CD8-positive, alpha-beta memory T cell (primary cell): Measurements from ENCODE around the gene SCAMP3. TPM values are rescaled to one million over a fixed set of nuclear protein-coding genes. Genes with fewer than 3 reads are reported as not detected.
"Not testable (repeated sequence)": the region's sequence is repeated elsewhere in the genome, so short reads cannot be mapped to it uniquely, and the experiment has no call there.

Experiments
- CTCF ChIA-PET: fragments of 350-600 bp; sonication (Branson Sonifier 250); formaldehyde crosslinking; loops from one replicate; lab custom pipeline; 2021; ENCODE audit warnings: antibody characterized with exemption; lab: Charles Lee
- POLR2A ChIA-PET: fragments of 350-600 bp; sonication (Branson Sonifier 250); formaldehyde crosslinking; loops from one replicate; lab custom pipeline; 2021; ENCODE audit warnings: antibody characterized with exemption; lab: Charles Lee
- DNase-seq, 5 donors: peaks; one replicate each; pipeline versions ENCODE4 v3.0.0 to v3.0.0-alpha.2; 2020 to 2022; ENCODE audit warnings: mixed read lengths in 1 of 5
- H3K27ac ChIP-seq: one replicate; pipeline ENCODE4 v1.7.0; 2013; ENCODE audit warnings: low read depth, mild to moderate bottlenecking, low read length, moderate library complexity
- H3K27me3 ChIP-seq: 2 replicates; pipeline ENCODE4 v1.7.0; 2013; ENCODE audit warnings: low read length, mild to moderate bottlenecking; ENCODE audit not compliant: insufficient read depth, poor library complexity, severe bottlenecking
- H3K36me3 ChIP-seq: 2 replicates; pipeline ENCODE4 v1.7.0; 2013; ENCODE audit warnings: mild to moderate bottlenecking, low read length, moderate library complexity; ENCODE audit not compliant: insufficient read depth
- H3K4me1 ChIP-seq: 2 replicates; pipeline ENCODE4 v1.7.0; 2013; ENCODE audit warnings: mild to moderate bottlenecking, low read length, moderate library complexity; ENCODE audit not compliant: insufficient read depth
- H3K4me3 ChIP-seq: 2 replicates; pipeline ENCODE4 v1.7.0; 2013; ENCODE audit warnings: mild to moderate bottlenecking, low read length
- H3K9me3 ChIP-seq: 2 replicates; pipeline ENCODE4 v1.7.0; 2013; ENCODE audit warnings: mild to moderate bottlenecking, low read length
- H3K27ac Mint-ChIP-seq, 8 donors: one replicate each; pipeline ENCODE4 v1.8.0; 2020 to 2021; ENCODE audit warnings: mixed read lengths in 8 of 8, mild to moderate bottlenecking in 6 of 8, inconsistent platforms in 3 of 8, moderate library complexity in 3 of 8
- H3K27me3 Mint-ChIP-seq, 2 donors: one replicate each; pipeline ENCODE4 v1.8.0; 2020 to 2021; ENCODE audit warnings: mixed read lengths in 2 of 2, mild to moderate bottlenecking in 1 of 2, moderate library complexity in 1 of 2
- H3K36me3 Mint-ChIP-seq, 3 donors: one replicate each; pipeline ENCODE4 v1.8.0; 2020 to 2021; ENCODE audit warnings: mixed read lengths in 3 of 3, inconsistent platforms in 1 of 3, mild to moderate bottlenecking in 1 of 3
- H3K4me1 Mint-ChIP-seq, 3 donors: one replicate each; pipeline ENCODE4 v1.8.0; 2020 to 2021; ENCODE audit warnings: mixed read lengths in 3 of 3, inconsistent platforms in 1 of 3, mild to moderate bottlenecking in 1 of 3
- H3K4me3 Mint-ChIP-seq, 7 donors: one replicate each; pipeline ENCODE4 v1.8.0; 2020 to 2021; ENCODE audit warnings: mixed read lengths in 7 of 7, mild to moderate bottlenecking in 6 of 7, moderate library complexity in 4 of 7, inconsistent platforms in 2 of 7
- H3K9me3 Mint-ChIP-seq, 5 donors: one replicate each; pipeline ENCODE4 v1.8.0; 2020 to 2022; ENCODE audit warnings: mixed read lengths in 5 of 5, mild to moderate bottlenecking in 3 of 5, moderate library complexity in 2 of 5, inconsistent platforms in 1 of 5
- polyA plus RNA-seq: library from polyadenylated mRNA; unstranded; fragments of 300-500 nt; fragmentation: Illumina TruSeq; gene quantifications from one replicate; pipeline ENCODE4 v1.2.3, GENCODE V29; 2021
- total RNA-seq, 2 experiments: library from RNA; stranded (reverse); gene quantifications; one replicate each; pipeline ENCODE4 v1.2.3, GENCODE V29; 2021

The SCAMP3 gene
- total and polyA plus RNA-seq, 3 experiments from 2014 or later, result 152 to 179 (median 158) TPM

DNA sequence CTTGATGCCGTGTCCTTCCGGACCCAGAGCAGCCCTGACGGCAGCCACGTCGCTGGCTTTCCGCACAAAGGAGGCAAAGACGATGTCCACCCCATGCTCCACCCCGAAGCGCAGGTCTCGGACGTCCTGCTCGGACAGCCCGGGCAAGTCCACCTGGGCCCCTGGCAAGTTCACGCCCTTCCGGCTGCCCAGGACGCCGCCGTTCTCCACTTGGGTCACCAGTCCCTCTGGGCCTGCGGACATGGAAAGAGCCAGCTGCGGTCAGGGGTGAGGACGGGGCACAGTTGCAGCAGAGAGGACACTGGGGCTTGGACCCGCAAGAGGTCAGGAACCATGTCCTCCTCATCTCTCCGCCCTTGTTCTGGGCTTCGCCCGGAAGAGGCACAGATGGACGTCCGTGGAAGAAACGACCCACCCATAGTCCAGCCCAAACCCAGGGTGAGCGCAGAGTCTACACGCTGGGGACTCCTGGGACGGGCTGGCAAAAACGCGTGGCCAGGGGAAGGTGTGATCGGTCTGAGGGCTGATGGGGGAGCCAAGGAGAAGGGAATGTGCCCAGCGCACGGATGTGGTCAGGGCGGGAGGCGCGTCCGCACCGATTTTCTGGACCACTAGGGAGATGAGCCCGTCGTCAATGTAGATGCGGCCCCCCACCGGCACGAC, 32.5 kb upstream of the SCAMP3 start:
- no peak for DNase-seq
- Histone ChIP-seq H3K4me3 (no peak overlapping the region), H3K9me3 (no peaks in the 10 kb centered on the region), H3K27ac (no peak overlapping the region), H3K36me3 (no peaks in the 10 kb centered on the region), H3K27me3 (no peaks in the 10 kb centered on the region), H3K4me1 (no peaks in the 10 kb centered on the region)
- Mint-ChIP-seq H3K4me3 (no peak overlapping the region), H3K27me3 (peaks cover 30 to 37% of the 10 kb centered on the region in 2 donors), H3K9me3 (no peaks in the 10 kb centered on the region), H3K4me1 (peaks cover 0 to 5% (median 3%) of the 10 kb centered on the region in 3 donors), H3K27ac (no peak overlapping the region), H3K36me3 (no peaks in the 10 kb centered on the region)
- ChIA-PET CTCF (interaction anchor here (1.6 kb wide), 1 partner anchor 22 kb away, joined by 3 read pairs; no protein-coding TSS in a partner anchor), POLR2A (no interaction called here)

- ChIA-PET POLR2A (no interaction called here), CTCF (no interaction called here)
- DNase-seq, result no peak
- no peaks in the 10 kb centered on the region for H3K27me3 ChIP-seq
- Mint-ChIP-seq H3K9me3 (no peaks in the 10 kb centered on the region), H3K27ac (no peak overlapping the region), H3K36me3 (no peaks in the 10 kb centered on the region), H3K4me1 (peaks cover 0 to 5% (median 3%) of the 10 kb centered on the region in 3 donors), H3K4me3 (no peak overlapping the region), H3K27me3 (peaks cover 30 to 37% of the 10 kb centered on the region in 2 donors)
- no peaks in the 10 kb centered on the region for H3K36me3 ChIP-seq
- H3K9me3 ChIP-seq, result no peaks in the 10 kb centered on the region
- H3K4me3 ChIP-seq, result no peak overlapping the region
- H3K4me1 ChIP-seq, result no peaks in the 10 kb centered on the region
- H3K27ac ChIP-seq, result no peak overlapping the region
Measured at GRCh38 chr1:155293086-155293749, 31.1 kb upstream of the SCAMP3 start.

DNA sequence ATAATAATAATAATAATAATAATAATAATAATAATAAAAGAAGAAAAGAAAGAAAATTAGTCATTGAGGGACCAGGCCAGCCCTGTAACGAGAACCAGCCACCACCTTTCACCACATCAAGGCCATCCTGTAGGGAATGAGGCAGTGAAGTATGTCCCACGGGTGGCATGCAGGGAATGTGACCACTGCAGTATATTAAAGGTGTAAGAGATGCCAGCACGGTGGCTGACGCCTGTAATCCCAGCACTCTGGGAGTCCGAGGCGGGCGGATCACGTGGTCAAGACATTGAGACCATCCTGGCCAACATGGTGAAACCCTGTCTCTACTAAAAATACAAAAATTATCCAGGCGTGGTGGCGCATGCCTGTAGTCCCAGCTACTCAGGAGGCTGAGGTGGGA, 28.8 kb upstream of the SCAMP3 start:
- CTCF ChIA-PET, H3K4me3 ChIP-seq, H3K36me3 Mint-ChIP-seq: not testable (repeated sequence)

DNA sequence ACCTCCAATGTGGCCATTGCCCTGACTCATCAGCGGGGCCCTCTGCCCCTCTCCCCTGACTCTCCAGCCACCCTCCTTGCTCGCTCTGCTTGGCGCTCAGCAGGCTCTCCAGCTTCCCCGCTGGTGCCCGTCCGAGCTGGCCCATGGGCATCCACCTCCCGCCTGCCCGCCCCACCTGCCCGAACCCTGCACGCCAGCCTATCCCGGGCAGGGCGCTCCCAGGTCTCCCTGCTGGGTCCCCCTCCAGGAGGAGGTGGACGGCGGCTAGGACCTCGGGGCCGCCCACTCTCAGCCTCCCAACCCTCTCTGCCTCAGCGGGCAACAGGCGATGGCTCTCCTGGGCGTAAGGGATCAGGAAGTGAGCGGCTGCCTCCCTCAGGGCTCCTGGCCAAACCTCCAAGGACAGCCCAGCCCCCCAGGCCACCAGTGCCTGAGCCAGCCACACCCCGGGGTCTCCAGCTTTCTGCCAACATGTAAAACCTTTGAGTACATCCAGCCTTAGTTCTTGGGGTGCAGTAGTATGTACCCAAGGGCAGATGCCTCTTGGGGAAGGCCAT, 25.9 kb upstream of the SCAMP3 start:
- Histone ChIP-seq H3K27me3 (no peaks in the 10 kb centered on the region), H3K4me1 (no peaks in the 10 kb centered on the region), H3K9me3 (no peaks in the 10 kb centered on the region), H3K27ac (no peak overlapping the region), H3K36me3 (no peaks in the 10 kb centered on the region), H3K4me3 (no peak overlapping the region)
- H3K36me3 Mint-ChIP-seq, result no peaks in the 10 kb centered on the region
- CTCF ChIA-PET, result no interaction called here
- no peaks in the 10 kb centered on the region for H3K9me3 Mint-ChIP-seq
- DNase-seq, result no peak
- H3K27ac Mint-ChIP-seq, result no peak overlapping the region
- no peaks in the 10 kb centered on the region for H3K4me1 Mint-ChIP-seq
- POLR2A ChIA-PET, result no interaction called here
- H3K4me3 Mint-ChIP-seq, result no peak overlapping the region
- H3K27me3 Mint-ChIP-seq, result peaks cover 4 to 9% of the 10 kb centered on the region in 2 donors

More for the DNA sequence above, 28.8 kb upstream of the SCAMP3 start:
- POLR2A ChIA-PET, H3K4me3 Mint-ChIP-seq, H3K4me1 ChIP-seq, H3K9me3 Mint-ChIP-seq, H3K36me3 ChIP-seq, H3K27me3 ChIP-seq, DNase-seq, H3K27ac ChIP-seq, H3K9me3 ChIP-seq, H3K4me1 Mint-ChIP-seq: not testable (repeated sequence)
- Mint-ChIP-seq H3K27ac (peak overlapping the region in 1 of 8 donors; percentile 77), H3K27me3 (peaks cover 21 to 23% of the 10 kb centered on the region in 2 donors)

- Mint-ChIP-seq H3K4me1 (no peaks in the 10 kb centered on the region), H3K9me3 (no peaks in the 10 kb centered on the region), H3K4me3 (no peak overlapping the region), H3K27ac (no peak overlapping the region), H3K27me3 (peaks cover 4 to 7% of the 10 kb centered on the region in 2 donors), H3K36me3 (no peaks in the 10 kb centered on the region)
- Histone ChIP-seq H3K27me3 (no peaks in the 10 kb centered on the region), H3K9me3 (no peaks in the 10 kb centered on the region), H3K27ac (no peak overlapping the region), H3K36me3 (no peaks in the 10 kb centered on the region), H3K4me3 (no peak overlapping the region), H3K4me1 (no peaks in the 10 kb centered on the region)
- no peak for DNase-seq
- ChIA-PET CTCF (interaction anchor here (1.5 kb wide), 1 partner anchor 36 kb away, joined by 3 read pairs; no protein-coding TSS in a partner anchor), POLR2A (no interaction called here)
Measured at GRCh38 chr1:155286544-155286943, 24.4 kb upstream of the SCAMP3 start.

- Mint-ChIP-seq H3K4me1 (no peaks in the 10 kb centered on the region), H3K4me3 (no peak overlapping the region), H3K36me3 (no peaks in the 10 kb centered on the region), H3K9me3 (no peaks in the 10 kb centered on the region), H3K27ac (peak overlapping the region in 1 of 8 donors; percentile 36), H3K27me3 (peaks cover 4 to 5% of the 10 kb centered on the region in 2 donors)
- no peak for DNase-seq
- no peak overlapping the region for H3K27ac ChIP-seq
- ChIA-PET POLR2A (no interaction called here), CTCF (interaction anchor here (1.5 kb wide), 1 partner anchor 35 kb away, joined by 3 read pairs; no protein-coding TSS in a partner anchor)
- H3K9me3 ChIP-seq, result no peaks in the 10 kb centered on the region
- no peaks in the 10 kb centered on the region for H3K4me1 ChIP-seq
- H3K36me3 ChIP-seq, result no peaks in the 10 kb centered on the region
- H3K4me3 ChIP-seq, result no peak overlapping the region
- no peaks in the 10 kb centered on the region for H3K27me3 ChIP-seq
Measured at GRCh38 chr1:155285631-155286044, 23.5 kb upstream of the SCAMP3 start.

- Histone ChIP-seq H3K9me3 (no peaks in the 10 kb centered on the region), H3K4me3 (no peak overlapping the region), H3K27me3 (no peaks in the 10 kb centered on the region), H3K36me3 (no peaks in the 10 kb centered on the region), H3K4me1 (no peaks in the 10 kb centered on the region), H3K27ac (no peak overlapping the region)
- Mint-ChIP-seq H3K4me1 (no peaks in the 10 kb centered on the region), H3K4me3 (no peak overlapping the region), H3K9me3 (no peaks in the 10 kb centered on the region), H3K27me3 (peaks cover 1% of the 10 kb centered on the region in 2 donors), H3K27ac (peak overlapping the region in 2 of 8 donors; percentile 42 to 55), H3K36me3 (no peaks in the 10 kb centered on the region)
- DNase-seq, result no peak
- CTCF ChIA-PET, result interaction anchor here (1.5 kb wide), 1 partner anchor 34 kb away, joined by 3 read pairs; no protein-coding TSS in a partner anchor
- POLR2A ChIA-PET, result no interaction called here
Measured at GRCh38 chr1:155285063-155285462, 22.9 kb upstream of the SCAMP3 start.

DNA sequence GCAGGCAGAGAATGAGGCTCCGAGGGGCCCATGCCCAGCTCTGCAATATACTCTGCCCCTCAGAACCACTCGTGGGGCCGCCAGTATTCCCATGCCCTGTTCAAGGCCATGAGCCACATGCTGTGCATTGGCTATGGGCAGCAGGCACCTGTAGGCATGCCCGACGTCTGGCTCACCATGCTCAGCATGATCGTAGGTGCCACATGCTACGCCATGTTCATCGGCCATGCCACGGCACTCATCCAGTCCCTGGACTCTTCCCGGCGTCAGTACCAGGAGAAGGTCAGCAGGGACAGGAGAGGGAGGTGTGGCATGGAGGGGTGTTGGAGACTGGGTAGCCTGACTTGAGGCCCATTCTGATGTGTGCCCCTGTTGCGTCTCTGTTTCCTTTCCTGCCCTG, 22.3 kb upstream of the SCAMP3 start:
- Histone ChIP-seq H3K4me1 (no peaks in the 10 kb centered on the region), H3K27me3 (no peaks in the 10 kb centered on the region), H3K9me3 (no peaks in the 10 kb centered on the region), H3K4me3 (no peak overlapping the region), H3K36me3 (no peaks in the 10 kb centered on the region), H3K27ac (no peak overlapping the region)
- Mint-ChIP-seq H3K36me3 (no peaks in the 10 kb centered on the region), H3K4me1 (peaks cover 0 to 2% (median 0%) of the 10 kb centered on the region in 3 donors), H3K27ac (no peak overlapping the region), H3K27me3 (peaks cover 0 to 1% of the 10 kb centered on the region in 2 donors), H3K4me3 (no peak overlapping the region), H3K9me3 (no peaks in the 10 kb centered on the region)
- ChIA-PET CTCF (no interaction called here), POLR2A (no interaction called here)
- no peak for DNase-seq
